Measurements from ENCODE around the gene RETREG2. TPM values are rescaled to one million over a fixed set of nuclear protein-coding genes. Genes with fewer than 3 reads are reported as not detected.

Gene RETREG2
- total RNA-seq, 4 donors from 2014 or later: 37.8 to 226 (median 102) TPM

DNA sequence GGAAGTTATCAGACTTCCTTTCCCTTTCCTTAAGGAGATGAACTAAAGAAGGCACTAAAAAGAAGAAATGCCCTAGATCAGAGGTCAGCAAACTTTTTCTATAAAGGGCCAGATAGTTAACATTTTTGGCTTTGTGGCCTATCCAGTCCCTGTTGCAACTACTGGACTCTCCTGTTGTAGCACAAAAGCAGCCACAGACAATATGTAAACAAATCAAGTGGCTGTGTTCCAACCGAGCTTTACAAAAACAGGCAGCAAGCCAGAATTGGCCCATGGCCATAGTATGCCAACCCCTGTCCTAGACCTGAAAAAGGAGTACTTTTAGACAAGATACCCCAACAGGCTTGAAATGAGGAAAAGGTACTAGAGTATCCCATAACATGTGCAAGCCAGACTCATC lies 28.4 kb upstream of the RETREG2 start:
- TF ChIP-seq POLR2A (IDR thresholded peaks at IDR 0.05) (no peak), POLR2AphosphoS5 (IDR thresholded peaks at IDR 0.05) (no peak), EP300 (IDR thresholded peaks at IDR 0.05; ENCODE audit: low read depth) (no peak)
- TF ChIP-seq, protein P1, sequence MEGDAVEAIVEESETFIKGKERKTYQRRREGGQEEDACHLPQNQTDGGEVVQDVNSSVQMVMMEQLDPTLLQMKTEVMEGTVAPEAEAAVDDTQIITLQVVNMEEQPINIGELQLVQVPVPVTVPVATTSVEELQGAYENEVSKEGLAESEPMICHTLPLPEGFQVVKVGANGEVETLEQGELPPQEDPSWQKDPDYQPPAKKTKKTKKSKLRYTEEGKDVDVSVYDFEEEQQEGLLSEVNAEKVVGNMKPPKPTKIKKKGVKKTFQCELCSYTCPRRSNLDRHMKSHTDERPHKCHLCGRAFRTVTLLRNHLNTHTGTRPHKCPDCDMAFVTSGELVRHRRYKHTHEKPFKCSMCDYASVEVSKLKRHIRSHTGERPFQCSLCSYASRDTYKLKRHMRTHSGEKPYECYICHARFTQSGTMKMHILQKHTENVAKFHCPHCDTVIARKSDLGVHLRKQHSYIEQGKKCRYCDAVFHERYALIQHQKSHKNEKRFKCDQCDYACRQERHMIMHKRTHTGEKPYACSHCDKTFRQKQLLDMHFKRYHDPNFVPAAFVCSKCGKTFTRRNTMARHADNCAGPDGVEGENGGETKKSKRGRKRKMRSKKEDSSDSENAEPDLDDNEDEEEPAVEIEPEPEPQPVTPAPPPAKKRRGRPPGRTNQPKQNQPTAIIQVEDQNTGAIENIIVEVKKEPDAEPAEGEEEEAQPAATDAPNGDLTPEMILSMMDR (IDR thresholded peaks at IDR 0.05): no peak
- H3K9me3 ChIP-seq: no peaks in the 10 kb centered on the region
- 32% methylated on average over 1 of the region's 1 CpG; no CpG with 5 or more reads in 1 of the 2 donors for WGBS, 2 donors (ENCODE audit: low coverage in 1 of 2)
- H3K4me3 ChIP-seq: no peak overlapping the region
- DNase-seq: no peak
- H3K4me1 ChIP-seq: peaks cover 0 to 7% (median 5%) of the 10 kb centered on the region in 4 donors
- intact Hi-C loops (cut with DNase I; ENCODE audit: low total_unique reads): no loop called here
- H3K27me3 ChIP-seq: no peaks in the 10 kb centered on the region
- in situ Hi-C loops (cut with MboI; ENCODE audit: low pct_ligation_motif_present in 1 of 4, low pct_unique_long_range_greater_than_20kb in 1 of 4, low sequenced_read_pairs in 3 of 4): loop anchor here in 3 of 4 donors (10.0 to 25.0 kb wide), 3 partner anchors 125 to 155 kb away; partner anchors contain the start of genes DNAJB2 (in 1 of the 3) and PTPRN (in 1 of the 3)
- no peak overlapping the region for H3K27ac ChIP-seq
- peaks cover 0 to 20% (median 8%) of the 10 kb centered on the region in 4 donors for H3K36me3 ChIP-seq

DNA sequence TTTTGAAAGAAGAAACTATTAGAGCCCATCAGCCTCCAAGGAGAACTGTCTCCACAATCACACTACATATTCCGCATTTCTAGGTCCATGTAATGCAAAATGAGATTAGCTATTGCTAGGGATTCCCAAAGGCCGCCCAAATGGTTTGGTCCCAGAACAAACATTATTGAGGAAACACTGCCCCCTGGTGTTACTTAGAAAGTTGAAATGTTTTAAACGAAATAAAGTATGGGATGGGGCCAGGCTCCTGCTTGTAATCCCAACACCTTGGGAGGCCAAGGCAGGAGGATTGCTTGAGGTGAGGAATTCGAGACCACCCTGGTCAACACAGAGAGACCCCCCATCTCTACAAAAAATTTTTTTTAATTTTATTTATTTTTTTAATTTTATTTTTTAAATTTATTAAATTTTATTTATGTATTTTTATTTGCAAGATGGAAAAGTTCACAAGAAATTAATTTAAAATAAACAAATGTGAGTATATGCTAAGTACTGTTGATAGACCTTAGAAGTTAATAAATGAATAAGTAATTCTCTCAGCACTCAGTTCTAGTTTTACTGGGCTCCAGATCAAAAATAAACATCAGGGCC lies 22.9 kb upstream of the RETREG2 start:
- WGBS, 2 donors (ENCODE audit: low coverage in 1 of 2): 10 to 12% methylated on average over 4 of the region's 4 CpGs
- H3K36me3 ChIP-seq: peaks cover 0 to 21% (median 4%) of the 10 kb centered on the region in 4 donors
- intact Hi-C loops (cut with DNase I; ENCODE audit: low total_unique reads): loop anchor here (5.0 kb wide), 1 partner anchor 98 kb away; no protein-coding TSS in a partner anchor

DNA sequence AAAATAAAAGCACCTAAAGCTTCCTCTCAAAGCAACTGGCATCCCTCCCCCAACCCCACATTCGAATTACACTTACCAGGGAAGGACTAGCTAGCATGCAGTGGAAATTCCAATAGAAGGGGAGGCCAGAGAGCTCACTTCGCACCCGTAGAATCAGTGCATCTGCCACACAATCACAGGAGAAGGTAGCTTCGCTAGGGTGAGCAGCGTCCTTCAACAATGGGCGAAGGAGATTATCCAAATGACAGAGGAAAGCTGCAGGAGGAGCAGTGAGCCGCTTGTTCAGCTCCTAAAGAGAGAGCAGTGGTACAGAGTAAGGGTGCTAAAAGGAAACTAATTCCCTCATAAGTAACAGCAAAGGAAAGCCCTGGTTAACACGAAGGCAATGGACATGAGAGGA lies 20.7 kb upstream of the RETREG2 start:
- no peaks in the 10 kb centered on the region for H3K9me3 ChIP-seq
- 77 to 90% methylated on average over 6 to 8 of the region's 8 CpGs for WGBS, 2 donors (ENCODE audit: low coverage in 1 of 2)
- H3K4me3 ChIP-seq: no peak overlapping the region
- no peak overlapping the region for H3K27ac ChIP-seq
- in situ Hi-C loops (cut with MboI; ENCODE audit: low pct_ligation_motif_present in 1 of 4, low pct_unique_long_range_greater_than_20kb in 1 of 4, low sequenced_read_pairs in 3 of 4): loop anchor here in 3 of 4 donors (10.0 to 25.0 kb wide), 3 partner anchors 130 to 147 kb away; partner anchors contain the start of genes DNAJB2 (in 1 of the 3) and PTPRN (in 1 of the 3)
- TF ChIP-seq POLR2A (IDR thresholded peaks at IDR 0.05) (no peak), EP300 (IDR thresholded peaks at IDR 0.05; ENCODE audit: low read depth) (no peak), POLR2AphosphoS5 (IDR thresholded peaks at IDR 0.05) (no peak)
- TF ChIP-seq, protein P1 (IDR thresholded peaks at IDR 0.05): no peak
- intact Hi-C loops (cut with DNase I; ENCODE audit: low total_unique reads): loop anchor here (5.0 kb wide), 1 partner anchor 100 kb away; no protein-coding TSS in a partner anchor
- H3K4me1 ChIP-seq: peaks cover 4 to 14% (median 7%) of the 10 kb centered on the region in 4 donors
- no peak for DNase-seq
- peaks cover 0 to 21% (median 4%) of the 10 kb centered on the region in 4 donors for H3K36me3 ChIP-seq
- H3K27me3 ChIP-seq: no peaks in the 10 kb centered on the region

More for the DNA sequence above, 22.9 kb upstream of the RETREG2 start:
- no peak overlapping the region for H3K4me3 ChIP-seq
- H3K27me3 ChIP-seq: no peaks in the 10 kb centered on the region
- in situ Hi-C loops (cut with MboI; ENCODE audit: low pct_ligation_motif_present in 1 of 4, low pct_unique_long_range_greater_than_20kb in 1 of 4, low sequenced_read_pairs in 3 of 4): loop anchor here in 3 of 4 donors (10.0 to 25.0 kb wide), 3 partner anchors 130 to 150 kb away; partner anchors contain the start of genes DNAJB2 (in 1 of the 3) and PTPRN (in 1 of the 3)
- H3K27ac ChIP-seq: no peak overlapping the region
- TF ChIP-seq, protein P1 (IDR thresholded peaks at IDR 0.05): peak; percentile 56 to 88 (median 64)
- TF ChIP-seq POLR2A (IDR thresholded peaks at IDR 0.05): no peak
- no peak for TF ChIP-seq POLR2AphosphoS5 (IDR thresholded peaks at IDR 0.05)
- no peak for TF ChIP-seq EP300 (IDR thresholded peaks at IDR 0.05; ENCODE audit: low read depth)
- DNase-seq: peak; percentile 25
- peaks cover 4 to 6% (median 4%) of the 10 kb centered on the region in 4 donors for H3K4me1 ChIP-seq
- no peaks in the 10 kb centered on the region for H3K9me3 ChIP-seq

DNA sequence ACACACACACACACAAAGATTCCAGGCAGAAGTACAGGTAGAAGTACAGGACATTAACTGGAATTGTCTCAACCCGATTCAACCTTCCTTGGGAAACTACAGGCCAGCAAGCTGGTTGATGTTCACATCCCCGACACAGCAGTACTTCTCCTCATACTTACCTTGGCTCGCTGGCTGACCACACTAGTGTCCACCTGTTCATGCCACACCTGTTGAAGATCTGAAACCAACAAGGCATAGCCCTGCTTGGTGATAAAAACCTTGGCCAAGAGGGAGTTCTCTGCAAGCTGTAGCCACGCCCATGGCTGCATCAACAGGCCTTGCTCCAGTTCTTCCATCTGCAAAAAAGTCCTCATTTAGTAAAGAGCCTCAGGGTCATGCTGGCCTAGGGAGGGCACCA lies 20.1 kb upstream of the RETREG2 start:
- Histone ChIP-seq H3K4me3 (no peak overlapping the region), H3K36me3 (peaks cover 0 to 21% (median 4%) of the 10 kb centered on the region in 4 donors), H3K4me1 (peaks cover 4 to 14% (median 7%) of the 10 kb centered on the region in 4 donors), H3K27ac (no peak overlapping the region), H3K27me3 (no peaks in the 10 kb centered on the region), H3K9me3 (no peaks in the 10 kb centered on the region)
- intact Hi-C loops (cut with DNase I; ENCODE audit: low total_unique reads) (loop anchor here (5.0 kb wide), 1 partner anchor 101 kb away; no protein-coding TSS in a partner anchor), in situ Hi-C loops (cut with MboI; ENCODE audit: low pct_ligation_motif_present in 1 of 4, low pct_unique_long_range_greater_than_20kb in 1 of 4, low sequenced_read_pairs in 3 of 4) (loop anchor here in 3 of 4 donors (10.0 to 25.0 kb wide), 3 partner anchors 129 to 147 kb away; partner anchors contain the start of genes DNAJB2 (in 1 of the 3) and PTPRN (in 1 of the 3))
- WGBS, 2 donors (ENCODE audit: low coverage in 1 of 2): 83% methylated on average over 4 of the region's 4 CpGs; no CpG with 5 or more reads in 1 of the 2 donors
- no peak for DNase-seq
- TF ChIP-seq POLR2AphosphoS5 (IDR thresholded peaks at IDR 0.05) (no peak), EP300 (IDR thresholded peaks at IDR 0.05; ENCODE audit: low read depth) (no peak), POLR2A (IDR thresholded peaks at IDR 0.05) (no peak)
- TF ChIP-seq, protein P1 (IDR thresholded peaks at IDR 0.05): no peak

All from transverse colon (tissue), 4 donors.